ENCODE results near the gene MRPL36. TPM values are rescaled to one million over a fixed set of nuclear protein-coding genes. Genes with fewer than 3 reads are reported as not detected.

MRPL36 gene
- total and polyA plus RNA-seq, 8 donors: 4.9 to 101 (median 72.8) TPM

DNA sequence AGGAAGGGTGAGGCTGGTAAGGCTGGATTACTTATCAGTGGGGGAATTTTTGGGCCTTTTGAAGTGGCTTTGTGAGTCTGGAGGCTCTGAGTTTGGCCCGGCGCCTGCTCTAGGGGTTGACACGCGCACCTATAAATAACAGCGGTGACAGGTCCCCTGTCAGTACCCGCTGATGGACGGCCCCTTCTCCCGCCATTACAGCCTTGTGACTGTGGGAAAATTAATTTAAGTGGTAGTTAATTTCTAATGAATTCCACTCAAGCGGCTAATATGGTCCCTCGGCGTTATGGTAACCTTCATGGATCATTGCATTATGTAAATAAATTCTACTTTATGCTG lies 16.5 kb downstream of the MRPL36 start:
- peak in 1 of 2 donors; percentile 38 for DNase-seq
- no peaks in the 10 kb centered on the region for H3K4me1 ChIP-seq
- peaks cover 0 to 70% (median 9%) of the 10 kb centered on the region in 3 donors for H3K27me3 ChIP-seq
- TF ChIP-seq EP300 (IDR thresholded peaks at IDR 0.05) (no peak), POLR2A (IDR thresholded peaks at IDR 0.05) (no peak), POLR2AphosphoS5 (IDR thresholded peaks at IDR 0.05) (no peak)
- TF ChIP-seq, protein P1, sequence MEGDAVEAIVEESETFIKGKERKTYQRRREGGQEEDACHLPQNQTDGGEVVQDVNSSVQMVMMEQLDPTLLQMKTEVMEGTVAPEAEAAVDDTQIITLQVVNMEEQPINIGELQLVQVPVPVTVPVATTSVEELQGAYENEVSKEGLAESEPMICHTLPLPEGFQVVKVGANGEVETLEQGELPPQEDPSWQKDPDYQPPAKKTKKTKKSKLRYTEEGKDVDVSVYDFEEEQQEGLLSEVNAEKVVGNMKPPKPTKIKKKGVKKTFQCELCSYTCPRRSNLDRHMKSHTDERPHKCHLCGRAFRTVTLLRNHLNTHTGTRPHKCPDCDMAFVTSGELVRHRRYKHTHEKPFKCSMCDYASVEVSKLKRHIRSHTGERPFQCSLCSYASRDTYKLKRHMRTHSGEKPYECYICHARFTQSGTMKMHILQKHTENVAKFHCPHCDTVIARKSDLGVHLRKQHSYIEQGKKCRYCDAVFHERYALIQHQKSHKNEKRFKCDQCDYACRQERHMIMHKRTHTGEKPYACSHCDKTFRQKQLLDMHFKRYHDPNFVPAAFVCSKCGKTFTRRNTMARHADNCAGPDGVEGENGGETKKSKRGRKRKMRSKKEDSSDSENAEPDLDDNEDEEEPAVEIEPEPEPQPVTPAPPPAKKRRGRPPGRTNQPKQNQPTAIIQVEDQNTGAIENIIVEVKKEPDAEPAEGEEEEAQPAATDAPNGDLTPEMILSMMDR (IDR thresholded peaks at IDR 0.05): no peak
- H3K36me3 ChIP-seq: no peaks in the 10 kb centered on the region
- H3K4me3 ChIP-seq: no peak overlapping the region
- intact Hi-C loops (cut with DNase I; ENCODE audit: low total_unique reads): no loop called here
- H3K9me3 ChIP-seq: no peaks in the 10 kb centered on the region
- no peak overlapping the region for H3K27ac ChIP-seq
- WGBS, 5 donors: 30 to 45% (median 40%) methylated on average over 11 of the region's 11 CpGs

DNA sequence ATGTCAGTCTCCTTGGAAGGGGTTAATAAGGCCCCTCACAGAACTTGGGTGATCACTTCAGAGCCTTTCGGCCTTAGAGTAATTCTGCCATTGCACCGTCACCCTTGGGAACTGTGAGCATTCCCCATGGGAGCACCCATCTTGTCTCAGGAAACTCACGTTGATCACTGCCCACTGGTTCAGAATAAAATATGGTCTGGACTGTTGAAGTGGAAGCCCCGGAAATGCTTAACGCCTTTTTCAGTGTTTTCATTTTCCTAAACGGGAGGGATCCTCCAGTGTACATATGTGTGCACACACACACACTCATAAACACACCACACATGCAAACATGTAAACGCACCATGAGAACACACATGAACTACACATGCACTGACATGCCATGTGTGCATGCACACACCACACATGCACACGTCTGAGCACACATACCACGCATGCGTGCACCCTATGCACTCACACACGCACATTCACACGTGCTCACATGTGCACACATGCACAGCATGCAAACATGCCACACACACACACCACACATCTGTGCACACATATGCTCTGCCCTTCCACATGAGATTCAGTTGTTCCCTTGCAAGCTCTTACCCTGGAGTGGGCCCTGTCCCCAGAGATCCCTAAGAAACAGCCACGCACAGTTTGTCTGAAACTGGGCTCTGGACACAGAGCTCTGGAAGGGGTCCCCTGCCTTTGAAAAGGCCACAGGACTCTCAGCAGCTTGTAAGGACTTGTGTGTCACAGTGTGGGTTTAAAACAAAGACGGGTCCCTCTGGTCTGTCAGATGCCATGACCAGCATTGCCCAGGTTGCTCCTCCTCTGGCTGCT lies 17.0 kb downstream of the MRPL36 start:
- DNase-seq: no peak
- no peaks in the 10 kb centered on the region for H3K9me3 ChIP-seq
- H3K4me1 ChIP-seq: no peaks in the 10 kb centered on the region
- H3K27ac ChIP-seq: no peak overlapping the region
- no peaks in the 10 kb centered on the region for H3K36me3 ChIP-seq
- peaks cover 0 to 72% (median 9%) of the 10 kb centered on the region in 3 donors for H3K27me3 ChIP-seq
- no peak overlapping the region for H3K4me3 ChIP-seq
- 67 to 74% (median 71%) methylated on average over 14 of the region's 14 CpGs for WGBS, 5 donors
- TF ChIP-seq, protein P1 (IDR thresholded peaks at IDR 0.05): no peak
- TF ChIP-seq POLR2AphosphoS5 (IDR thresholded peaks at IDR 0.05) (no peak), POLR2A (IDR thresholded peaks at IDR 0.05) (no peak), EP300 (IDR thresholded peaks at IDR 0.05) (no peak)
- intact Hi-C loops (cut with DNase I; ENCODE audit: low total_unique reads): no loop called here

DNA sequence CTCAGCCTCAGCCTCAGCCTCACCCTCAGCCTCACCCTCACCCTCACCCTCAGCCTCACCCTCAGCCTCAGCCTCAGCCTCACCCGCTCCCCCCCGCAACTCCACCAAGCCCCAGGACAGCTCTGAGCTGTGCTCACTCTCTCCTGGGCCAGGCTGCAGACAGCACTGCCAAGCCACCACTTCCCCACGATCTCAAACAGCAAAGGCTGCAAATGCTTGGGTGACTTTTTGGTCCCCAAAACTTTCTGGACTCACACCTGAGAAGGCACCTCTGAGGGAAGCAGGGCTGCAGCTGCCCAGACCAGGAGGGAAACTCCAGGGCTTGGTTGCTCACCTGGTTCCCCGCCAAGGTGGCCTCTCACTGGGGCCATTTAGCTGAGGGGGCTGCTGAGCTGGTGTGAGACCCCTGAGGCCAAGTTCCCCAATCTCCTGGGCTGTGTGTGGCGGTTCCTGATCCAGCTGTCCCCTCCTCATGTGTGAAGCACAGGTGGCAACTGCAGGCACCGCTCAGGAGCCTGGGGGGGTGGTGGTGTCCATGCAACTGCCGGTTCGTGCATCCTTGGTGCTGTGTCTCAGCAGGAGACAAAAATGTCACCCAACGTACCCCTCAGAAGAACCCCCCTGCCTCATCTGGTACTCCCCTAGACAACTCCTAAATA lies 17.8 kb downstream of the MRPL36 start:
- DNase-seq: no peak
- intact Hi-C loops (cut with DNase I; ENCODE audit: low total_unique reads): no loop called here
- 77 to 87% (median 84%) methylated on average over 5 to 9 of the region's 9 CpGs for WGBS, 5 donors

DNA sequence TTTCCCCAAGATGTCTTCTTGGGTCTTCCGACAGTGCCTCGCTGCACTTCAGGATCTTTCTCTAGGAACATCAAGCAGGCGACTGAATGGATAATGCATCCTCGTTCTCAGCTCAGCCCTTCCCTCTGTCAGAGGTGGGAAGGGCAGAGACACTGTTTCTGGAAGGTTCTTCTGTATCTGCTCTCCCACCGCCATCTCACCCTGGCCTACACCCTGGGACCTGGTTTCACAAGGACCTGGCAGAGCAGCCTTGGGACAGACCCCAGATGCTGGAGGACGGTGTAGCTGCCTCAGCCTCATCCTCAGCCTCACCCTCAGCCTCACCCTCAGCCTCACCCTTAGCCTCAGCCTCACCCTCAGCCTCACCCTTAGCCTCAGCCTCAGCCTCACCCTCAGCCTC lies 18.5 kb downstream of the MRPL36 start:
- Histone ChIP-seq H3K27me3 (peaks cover 0 to 59% (median 9%) of the 10 kb centered on the region in 3 donors), H3K4me1 (no peaks in the 10 kb centered on the region), H3K27ac (no peak overlapping the region), H3K9me3 (no peaks in the 10 kb centered on the region), H3K36me3 (no peaks in the 10 kb centered on the region), H3K4me3 (no peak overlapping the region)
- 86 to 91% (median 88%) methylated on average over 6 of the region's 6 CpGs for WGBS, 5 donors
- intact Hi-C loops (cut with DNase I; ENCODE audit: low total_unique reads): no loop called here
- no peak for TF ChIP-seq POLR2A (IDR thresholded peaks at IDR 0.05)
- no peak for DNase-seq

More for the DNA sequence above, 17.8 kb downstream of the MRPL36 start:
- Histone ChIP-seq H3K4me3 (no peak overlapping the region), H3K9me3 (no peaks in the 10 kb centered on the region), H3K27me3 (peaks cover 0 to 67% (median 9%) of the 10 kb centered on the region in 3 donors), H3K4me1 (no peaks in the 10 kb centered on the region), H3K36me3 (no peaks in the 10 kb centered on the region), H3K27ac (no peak overlapping the region)
- TF ChIP-seq POLR2A (IDR thresholded peaks at IDR 0.05) (no peak), POLR2AphosphoS5 (IDR thresholded peaks at IDR 0.05) (no peak), EP300 (IDR thresholded peaks at IDR 0.05) (no peak)
- TF ChIP-seq, protein P1 (IDR thresholded peaks at IDR 0.05): no peak

DNA sequence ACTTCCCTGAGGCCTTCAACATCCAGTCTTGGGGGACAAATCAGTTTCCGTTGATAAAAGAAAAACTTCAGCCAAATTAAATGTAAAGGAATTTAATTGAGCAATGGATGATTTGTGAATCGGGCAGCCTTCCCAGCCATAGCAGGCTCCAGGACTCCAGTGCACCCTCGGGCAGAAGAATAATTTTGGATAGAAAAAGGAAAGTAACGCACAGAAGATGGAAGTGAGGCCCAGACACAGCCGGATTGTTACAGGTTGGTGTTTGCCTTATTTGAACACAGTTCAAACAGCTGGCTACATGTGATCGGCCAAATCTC lies 19.1 kb downstream of the MRPL36 start:
- H3K27ac ChIP-seq: no peak overlapping the region
- H3K4me3 ChIP-seq: no peak overlapping the region
- peaks cover 0 to 54% (median 9%) of the 10 kb centered on the region in 3 donors for H3K27me3 ChIP-seq
- intact Hi-C loops (cut with DNase I; ENCODE audit: low total_unique reads): no loop called here
- 74 to 79% (median 76%) methylated on average over 6 of the region's 6 CpGs for WGBS, 5 donors
- H3K36me3 ChIP-seq: no peaks in the 10 kb centered on the region
- no peaks in the 10 kb centered on the region for H3K9me3 ChIP-seq
- TF ChIP-seq, protein P1 (IDR thresholded peaks at IDR 0.05): no peak
- DNase-seq: no peak
- no peaks in the 10 kb centered on the region for H3K4me1 ChIP-seq
